Upper lobe of left lung (tissue), 4 donors: ENCODE measurements around the gene LYPD6B.

ENCODE experiments used
- CTCF ChIP-seq, 6 experiments: fragments of 450-650 bp in 4 of 6; fragments of 200-600 bp in 2 of 6; sonication (generic) in 2 of 6; IDR thresholded peaks; one replicate each; pipeline ENCODE4 v1.5.1; 2016 to 2019; ENCODE audit warnings: antibody characterized with exemption in 6 of 6
- EP300 ChIP-seq, 4 donors: sonication (generic); formaldehyde crosslinking; IDR thresholded peaks; one replicate each; pipeline ENCODE4 v1.5.1; 2017; ENCODE audit warnings: antibody characterized with exemption in 4 of 4, control low read depth in 2 of 4
- POLR2A ChIP-seq, 4 donors: fragments of 450-650 bp; IDR thresholded peaks; one replicate each; pipeline ENCODE4 v1.5.1; 2016 to 2017; ENCODE audit warnings: antibody characterized with exemption in 4 of 4, mild to moderate bottlenecking in 2 of 4
- POLR2AphosphoS5 ChIP-seq, 2 donors: sonication (generic); formaldehyde crosslinking; IDR thresholded peaks; one replicate each; pipeline ENCODE4 v1.5.1; 2017; ENCODE audit warnings: antibody characterized with exemption in 2 of 2

- TF ChIP-seq CTCF (IDR thresholded peaks at IDR 0.05): no peak
- no peak for TF ChIP-seq POLR2AphosphoS5 (IDR thresholded peaks at IDR 0.05)
- TF ChIP-seq POLR2A (IDR thresholded peaks at IDR 0.05): no peak
- no peak for TF ChIP-seq EP300 (IDR thresholded peaks at IDR 0.05)
Observed at GRCh38 chr2:149004836-149005235, 33.7 kb upstream of the LYPD6B start.
